GM12878 (cell line): Measurements from ENCODE around the gene IBA57. TPM values are rescaled to one million over a fixed set of nuclear protein-coding genes. Genes with fewer than 3 reads are reported as not detected.

Source experiments
- ATAC-seq: fragments of 200-7000 bp; cut with Tn5 transposase; 3 replicates; pipeline ENCODE4 v1.9.1; 2020; ENCODE audit warnings: mild to moderate bottlenecking, moderate library complexity
- BruUV-seq: library from RNA; stranded (reverse); fragments of 400-500 nt; replicated peaks from 2 replicates; lab custom pipeline; 2021; lab: Mats Ljungman, UMichigan
- CTCF ChIA-PET: fragments of 300-600 bp; sonication (Branson Sonifier 250); formaldehyde crosslinking; extraction: SDS; loops from one replicate; lab custom pipeline; 2021; ENCODE audit warnings: inconsistent platforms; lab: Yijun Ruan, JAX
- POLR2A ChIA-PET: fragments of 350-600 bp; formaldehyde crosslinking; extraction: SDS; loops from one replicate; lab custom pipeline; 2021; ENCODE audit warnings: inconsistent platforms; lab: Charles Lee
- RAD21 ChIA-PET: fragments of 300-600 bp; sonication (Branson Sonifier 250); formaldehyde crosslinking; loops from one replicate; lab custom pipeline; 2023; ENCODE audit warnings: antibody characterized with exemption; ENCODE audit not compliant: unreplicated experiment; lab: Charles Lee
- SMC1A ChIA-PET: fragments of 300-600 bp; sonication (Branson Sonifier 250); formaldehyde crosslinking; loops from one replicate; lab custom pipeline; 2023; ENCODE audit not compliant: unreplicated experiment, uncharacterized antibody; lab: Charles Lee
- DNase-seq: peaks from one replicate; pipeline ENCODE4 v3.0.0-alpha.2; 2011; ENCODE audit warnings: low read depth, low spot score
- FAIRE-seq: peaks from 3 replicates; lab custom pipeline; 2011; peaks lifted over from hg19 to GRCh38; lab: Jason Lieb, UNC
- H2AFZ ChIP-seq: 2 replicates; pipeline ENCODE4 v1.6.0; 2011; ENCODE audit warnings: low read depth, low read length, control low read depth; ENCODE audit not compliant: control insufficient read depth
- H3K27ac ChIP-seq: 2 replicates; pipeline ENCODE4 v1.5.1; 2011; ENCODE audit warnings: control low read depth; ENCODE audit not compliant: control insufficient read depth, insufficient read depth
- H3K27me3 ChIP-seq, 2 experiments: replicated peaks in 1 of 2; 2 replicates each; pipeline versions ENCODE4 v1.6.0 to v1.6.1; 2011; ENCODE audit warnings: low read length in 1 of 2; ENCODE audit not compliant: control insufficient read depth in 2 of 2, insufficient read depth in 2 of 2
- H3K36me3 ChIP-seq, 2 experiments: 2 replicates each; pipeline ENCODE4 v1.5.1; 2011; ENCODE audit warnings: low read length in 1 of 2; ENCODE audit not compliant: control insufficient read depth in 2 of 2, insufficient read depth in 2 of 2
- H3K4me1 ChIP-seq: 2 replicates; pipeline ENCODE4 v1.6.1; 2011; ENCODE audit warnings: mild to moderate bottlenecking, low read length, moderate library complexity, mixed read lengths; ENCODE audit not compliant: control insufficient read depth, insufficient read depth
- H3K4me2 ChIP-seq: 2 replicates; pipeline ENCODE4 v1.6.0; 2011; ENCODE audit warnings: control low read depth; ENCODE audit not compliant: control insufficient read depth, insufficient read depth
- H3K4me3 ChIP-seq: fragments of 200-600 bp; sonication (generic); 2 replicates; pipeline ENCODE4 v1.5.1; 2016
- H3K79me2 ChIP-seq: 2 replicates; pipeline ENCODE4 v1.6.0; 2011; ENCODE audit warnings: low read length; ENCODE audit not compliant: control insufficient read depth, insufficient read depth
- H3K9ac ChIP-seq: 2 replicates; pipeline ENCODE4 v1.8.0; 2011; ENCODE audit warnings: low read length, control low read depth, mixed read lengths; ENCODE audit not compliant: control insufficient read depth, insufficient read depth
- H3K9me3 ChIP-seq: replicated peaks from 3 replicates; pipeline ENCODE4 v1.5.1; 2011; ENCODE audit warnings: mild to moderate bottlenecking, low read length; ENCODE audit not compliant: control insufficient read depth, insufficient read depth
- H4K20me1 ChIP-seq: 2 replicates; pipeline ENCODE4 v1.6.0; 2011; ENCODE audit not compliant: control insufficient read depth, insufficient read depth
- ASH2L ChIP-seq: fragments of 300-600, 200-600 bp; sonication (generic); IDR thresholded peaks from 2 replicates; pipeline ENCODE4 v1.6.1; 2017; ENCODE audit warnings: low read depth, mild to moderate bottlenecking, borderline replicate concordance
- DPF2 ChIP-seq: fragments of 450-650 bp; IDR thresholded peaks from 2 replicates; pipeline ENCODE4 v1.6.1; 2017; ENCODE audit warnings: mild to moderate bottlenecking
- HDAC2 ChIP-seq: fragments of 200-600 bp; sonication (generic); IDR thresholded peaks from 2 replicates; pipeline ENCODE4 v1.6.1; 2017
- IKZF1 ChIP-seq: fragments of 450-650 bp; conservative IDR thresholded peaks from 2 replicates; pipeline ENCODE4 v1.6.1; 2017; ENCODE audit warnings: antibody characterized with exemption, mild to moderate bottlenecking
- MTA3 ChIP-seq: IDR thresholded peaks from 2 replicates; pipeline ENCODE4 v1.6.1; 2012; ENCODE audit warnings: low read length, inconsistent platforms, borderline replicate concordance
- NBN ChIP-seq: fragments of 450-650 bp; IDR thresholded peaks from 2 replicates; pipeline ENCODE4 v1.6.1; 2016
- PAX8 ChIP-seq: fragments of 450-650 bp; IDR thresholded peaks from 2 replicates; pipeline ENCODE4 v1.6.1; 2017; ENCODE audit warnings: mild to moderate bottlenecking, moderate library complexity
- SP1 ChIP-seq: IDR thresholded peaks from one replicate; pipeline ENCODE4 v1.6.1; 2011; ENCODE audit warnings: low read depth, low read length
- STAT3 ChIP-seq: IDR thresholded peaks from 2 replicates; pipeline ENCODE4 v1.6.1; 2011; ENCODE audit warnings: low read depth, low read length, improper control_type of control experiment
- TBL1XR1 ChIP-seq: IDR thresholded peaks from 2 replicates; pipeline ENCODE4 v1.6.1; 2012; ENCODE audit warnings: low read depth, low read length, improper control_type of control experiment
- TCF3 ChIP-seq: IDR thresholded peaks from 2 replicates; pipeline ENCODE4 v1.6.1; 2012; ENCODE audit warnings: low read depth, mild to moderate bottlenecking, low read length, borderline replicate concordance; ENCODE audit not compliant: insufficient read depth
- WGBS: methylation state at CpG from one replicate; pipeline ENCODE4 v1.1.6; 2016; ENCODE audit warnings: low lambda C conversion rate; ENCODE audit not compliant: insufficient replicate concordance, insufficient coverage; ENCODE audit errors: missing lambda C conversion rate; 5-methylcytosine and 5-hydroxymethylcytosine counted together
- in situ Hi-C: fragments of 300-500 bp; cut with MboI; formaldehyde crosslinking; loops from 9 replicates; pipeline ENCODE4 v1.14.3; 2018; ENCODE audit warnings: mixed read lengths
- intact Hi-C: fragments of 100-400 bp; cut with micrococcal nuclease; formaldehyde crosslinking; loops from one replicate; pipeline ENCODE4 v1.14.2; 2022; ENCODE audit not compliant: unreplicated experiment
- polyA plus RNA-seq, 11 experiments: library from polyadenylated mRNA; depleted of rRNA in 4 of 11; unstranded in 6 of 11; stranded (reverse) in 5 of 11; fragments of >200 nt; fragmentation: Nextera tagmentation in 4 of 11; fragmentation: Illumina TruSeq in 1 of 11; extraction: Ambion mirVana in 4 of 11; extraction: Trizol in 1 of 11; gene quantifications; 1 replicate in 1 of 11; 2 replicates in 10 of 11; pipeline versions ENCODE4 v1.2.1 to v1.2.3, GENCODE V29; 2011 to 2016; ENCODE audit warnings: inconsistent platforms in 2 of 11, missing spikeins in 2 of 11, low read depth in 1 of 11
- total RNA-seq, 4 experiments: library from RNA; depleted of rRNA in 3 of 4; stranded (reverse); fragments of >200 nt in 3 of 4; fragmentation: Illumina TruSeq in 1 of 4; extraction: Trizol in 1 of 4; gene quantifications; 2 replicates each; pipeline versions ENCODE4 v1.2.1 to v1.2.3, GENCODE V29; 2013 to 2021
- TF ChIP-seq, protein P1 (sequence below): fragments of 450-650 bp; IDR thresholded peaks from 2 replicates; pipeline ENCODE4 v1.6.1; 2017; ENCODE audit warnings: mild to moderate bottlenecking, moderate library complexity
- TF ChIP-seq, protein P2 (sequence below): IDR thresholded peaks from 2 replicates; pipeline ENCODE4 v1.6.1; 2011; ENCODE audit warnings: borderline replicate concordance, low read depth, mild to moderate bottlenecking, moderate library complexity, mixed read lengths, low read length; ENCODE audit not compliant: insufficient read depth; ENCODE audit errors: extremely low read length
- TF ChIP-seq, protein P3 (sequence below): fragments of 450-650 bp; formaldehyde crosslinking; IDR thresholded peaks from 2 replicates; pipeline ENCODE4 v1.4.0; 2022; ENCODE audit warnings: mild to moderate bottlenecking, moderate library complexity

The IBA57 gene
- total and polyA plus RNA-seq, 10 of the 15 experiments (the other 5 are each of a cell fraction or from before 2014, with no cell fraction given): 0.51 to 8.6 (median 3.7) TPM

DNA sequence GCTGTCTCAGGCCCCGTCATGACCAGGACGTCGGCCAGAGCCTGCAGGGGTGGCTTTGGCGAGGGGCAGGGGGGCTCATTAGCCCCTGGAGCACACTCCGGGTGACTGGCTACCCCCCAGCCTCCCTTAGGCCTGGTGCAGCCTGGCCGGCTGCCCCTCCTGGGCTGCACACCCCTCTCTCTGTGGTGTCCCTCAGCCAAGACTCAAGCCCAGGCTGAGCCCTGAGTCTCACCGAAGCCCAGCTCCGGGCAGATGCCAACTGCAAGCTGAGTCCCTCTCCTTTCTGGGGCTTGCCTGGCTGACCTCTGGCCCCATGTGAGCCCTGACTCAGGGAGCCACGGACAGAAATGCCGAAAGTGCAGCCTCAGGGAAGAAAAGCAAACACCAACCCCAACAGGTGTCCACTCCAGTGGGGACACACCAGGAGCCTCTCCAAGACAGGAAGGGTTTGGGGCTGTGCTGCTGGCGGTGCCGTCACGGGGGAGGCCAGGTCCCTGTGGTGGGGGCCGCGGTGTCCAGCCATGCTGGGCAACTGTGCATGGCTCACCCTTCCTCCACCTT is 5.3 kb upstream of the IBA57 start (continued):
- TF ChIP-seq, protein P1, sequence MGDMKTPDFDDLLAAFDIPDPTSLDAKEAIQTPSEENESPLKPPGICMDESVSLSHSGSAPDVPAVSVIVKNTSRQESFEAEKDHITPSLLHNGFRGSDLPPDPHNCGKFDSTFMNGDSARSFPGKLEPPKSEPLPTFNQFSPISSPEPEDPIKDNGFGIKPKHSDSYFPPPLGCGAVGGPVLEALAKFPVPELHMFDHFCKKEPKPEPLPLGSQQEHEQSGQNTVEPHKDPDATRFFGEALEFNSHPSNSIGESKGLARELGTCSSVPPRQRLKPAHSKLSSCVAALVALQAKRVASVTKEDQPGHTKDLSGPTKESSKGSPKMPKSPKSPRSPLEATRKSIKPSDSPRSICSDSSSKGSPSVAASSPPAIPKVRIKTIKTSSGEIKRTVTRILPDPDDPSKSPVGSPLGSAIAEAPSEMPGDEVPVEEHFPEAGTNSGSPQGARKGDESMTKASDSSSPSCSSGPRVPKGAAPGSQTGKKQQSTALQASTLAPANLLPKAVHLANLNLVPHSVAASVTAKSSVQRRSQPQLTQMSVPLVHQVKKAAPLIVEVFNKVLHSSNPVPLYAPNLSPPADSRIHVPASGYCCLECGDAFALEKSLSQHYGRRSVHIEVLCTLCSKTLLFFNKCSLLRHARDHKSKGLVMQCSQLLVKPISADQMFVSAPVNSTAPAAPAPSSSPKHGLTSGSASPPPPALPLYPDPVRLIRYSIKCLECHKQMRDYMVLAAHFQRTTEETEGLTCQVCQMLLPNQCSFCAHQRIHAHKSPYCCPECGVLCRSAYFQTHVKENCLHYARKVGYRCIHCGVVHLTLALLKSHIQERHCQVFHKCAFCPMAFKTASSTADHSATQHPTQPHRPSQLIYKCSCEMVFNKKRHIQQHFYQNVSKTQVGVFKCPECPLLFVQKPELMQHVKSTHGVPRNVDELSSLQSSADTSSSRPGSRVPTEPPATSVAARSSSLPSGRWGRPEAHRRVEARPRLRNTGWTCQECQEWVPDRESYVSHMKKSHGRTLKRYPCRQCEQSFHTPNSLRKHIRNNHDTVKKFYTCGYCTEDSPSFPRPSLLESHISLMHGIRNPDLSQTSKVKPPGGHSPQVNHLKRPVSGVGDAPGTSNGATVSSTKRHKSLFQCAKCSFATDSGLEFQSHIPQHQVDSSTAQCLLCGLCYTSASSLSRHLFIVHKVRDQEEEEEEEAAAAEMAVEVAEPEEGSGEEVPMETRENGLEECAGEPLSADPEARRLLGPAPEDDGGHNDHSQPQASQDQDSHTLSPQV: no peak
- TF ChIP-seq SP1 (no peak), HDAC2 (no peak), IKZF1 (no peak), DPF2 (no peak), PAX8 (no peak)

DNA sequence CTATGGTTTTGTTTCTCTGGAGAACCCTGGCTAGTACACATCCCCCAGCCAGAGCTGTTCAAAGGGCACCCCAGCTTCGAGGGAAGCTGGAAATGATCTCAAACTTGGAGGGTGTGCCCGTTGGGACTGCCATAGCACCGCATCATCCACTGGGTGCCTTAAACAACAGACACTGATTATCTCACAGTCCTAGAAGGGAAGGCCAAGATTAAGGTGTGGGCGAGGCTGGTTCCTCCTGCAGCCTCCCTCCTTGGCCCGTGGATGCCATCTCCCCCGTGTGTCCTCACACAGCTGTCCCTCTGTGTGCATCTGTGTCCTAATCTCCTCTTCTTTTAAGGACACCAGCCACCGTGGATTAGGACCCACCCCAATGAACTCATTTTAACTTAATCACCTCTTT is 4.2 kb upstream of the IBA57 start:
- Histone ChIP-seq H3K79me2 (peaks cover 2% of the 10 kb centered on the region), H3K4me3 (no peak overlapping the region), H4K20me1 (no peaks in the 10 kb centered on the region; the same call in 1 of the 2 replicates), H3K9ac (no peak overlapping the region), H3K36me3 (no peaks in the 10 kb centered on the region), H3K27me3 (no peaks in the 10 kb centered on the region), H3K4me2 (no peak overlapping the region), H3K9me3 (no peaks in the 10 kb centered on the region), H3K4me1 (peaks cover 3% of the 10 kb centered on the region), H2AFZ (no peak overlapping the region), H3K27ac (no peak overlapping the region)
- CTCF ChIA-PET: interaction anchor here (1.0 kb wide), 1 partner anchor 31 kb away, joined by 3 read pairs; no protein-coding TSS in a partner anchor
- WGBS: 6% methylated on average over 6 of the region's 7 CpGs
- RAD21 ChIA-PET: no interaction called here
- no TSS peak for BruUV-seq
- intact Hi-C loops: no loop called here
- ATAC-seq (no peak), DNase-seq (no peak), FAIRE-seq (no peak)
- in situ Hi-C loops: no loop called here
- SMC1A ChIA-PET: interaction anchor here (0.6 kb wide), 1 partner anchor 48 kb away, joined by 3 read pairs; no protein-coding TSS in a partner anchor
- POLR2A ChIA-PET: interaction anchor here (1.1 kb wide), 2 partner anchors 9 to 21 kb away, joined by 3 read pairs; no protein-coding TSS in a partner anchor
- TF ChIP-seq ASH2L (no peak), TCF3 (no peak), TBL1XR1 (no peak), NBN (no peak), STAT3 (no peak), MTA3 (no peak)
- TF ChIP-seq, protein P2, sequence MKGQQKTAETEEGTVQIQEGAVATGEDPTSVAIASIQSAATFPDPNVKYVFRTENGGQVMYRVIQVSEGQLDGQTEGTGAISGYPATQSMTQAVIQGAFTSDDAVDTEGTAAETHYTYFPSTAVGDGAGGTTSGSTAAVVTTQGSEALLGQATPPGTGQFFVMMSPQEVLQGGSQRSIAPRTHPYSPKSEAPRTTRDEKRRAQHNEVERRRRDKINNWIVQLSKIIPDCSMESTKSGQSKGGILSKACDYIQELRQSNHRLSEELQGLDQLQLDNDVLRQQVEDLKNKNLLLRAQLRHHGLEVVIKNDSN: no peak
- TF ChIP-seq, protein P3, sequence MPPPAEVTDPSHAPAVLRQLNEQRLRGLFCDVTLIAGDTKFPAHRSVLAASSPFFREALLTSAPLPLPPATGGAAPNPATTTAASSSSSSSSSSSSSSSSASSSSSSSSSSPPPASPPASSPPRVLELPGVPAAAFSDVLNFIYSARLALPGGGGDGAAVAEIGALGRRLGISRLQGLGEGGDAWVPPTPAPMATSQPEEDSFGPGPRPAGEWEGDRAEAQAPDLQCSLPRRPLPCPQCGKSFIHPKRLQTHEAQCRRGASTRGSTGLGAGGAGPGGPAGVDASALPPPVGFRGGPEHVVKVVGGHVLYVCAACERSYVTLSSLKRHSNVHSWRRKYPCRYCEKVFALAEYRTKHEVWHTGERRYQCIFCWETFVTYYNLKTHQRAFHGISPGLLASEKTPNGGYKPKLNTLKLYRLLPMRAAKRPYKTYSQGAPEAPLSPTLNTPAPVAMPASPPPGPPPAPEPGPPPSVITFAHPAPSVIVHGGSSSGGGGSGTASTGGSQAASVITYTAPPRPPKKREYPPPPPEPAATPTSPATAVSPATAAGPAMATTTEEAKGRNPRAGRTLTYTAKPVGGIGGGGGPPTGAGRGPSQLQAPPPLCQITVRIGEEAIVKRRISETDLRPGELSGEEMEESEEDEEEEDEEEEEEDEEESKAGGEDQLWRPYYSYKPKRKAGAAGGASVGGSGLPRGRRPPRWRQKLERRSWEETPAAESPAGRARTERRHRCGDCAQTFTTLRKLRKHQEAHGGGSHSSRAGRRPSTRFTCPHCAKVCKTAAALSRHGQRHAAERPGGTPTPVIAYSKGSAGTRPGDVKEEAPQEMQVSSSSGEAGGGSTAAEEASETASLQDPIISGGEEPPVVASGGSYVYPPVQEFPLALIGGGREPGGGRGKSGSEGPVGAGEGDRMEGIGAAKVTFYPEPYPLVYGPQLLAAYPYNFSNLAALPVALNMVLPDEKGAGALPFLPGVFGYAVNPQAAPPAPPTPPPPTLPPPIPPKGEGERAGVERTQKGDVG (CRISPR knock-in tag): no peak
